Fibroblast of skin of left quadriceps (primary cell): ENCODE data around the gene SRR.
A peak's percentile ranks its signal among the peaks of the same experiment; 100 is the strongest.
"Not testable (repeated sequence)": the region's sequence is repeated elsewhere in the genome, so short reads cannot be mapped to it uniquely, and the experiment has no call there.

ENCODE experiments used
- DNase-seq, 2 experiments: peaks; one replicate each; pipeline ENCODE4 v3.0.0-alpha.2; 2013; ENCODE audit warnings: low read depth in 2 of 2

Gene SRR

DNA sequence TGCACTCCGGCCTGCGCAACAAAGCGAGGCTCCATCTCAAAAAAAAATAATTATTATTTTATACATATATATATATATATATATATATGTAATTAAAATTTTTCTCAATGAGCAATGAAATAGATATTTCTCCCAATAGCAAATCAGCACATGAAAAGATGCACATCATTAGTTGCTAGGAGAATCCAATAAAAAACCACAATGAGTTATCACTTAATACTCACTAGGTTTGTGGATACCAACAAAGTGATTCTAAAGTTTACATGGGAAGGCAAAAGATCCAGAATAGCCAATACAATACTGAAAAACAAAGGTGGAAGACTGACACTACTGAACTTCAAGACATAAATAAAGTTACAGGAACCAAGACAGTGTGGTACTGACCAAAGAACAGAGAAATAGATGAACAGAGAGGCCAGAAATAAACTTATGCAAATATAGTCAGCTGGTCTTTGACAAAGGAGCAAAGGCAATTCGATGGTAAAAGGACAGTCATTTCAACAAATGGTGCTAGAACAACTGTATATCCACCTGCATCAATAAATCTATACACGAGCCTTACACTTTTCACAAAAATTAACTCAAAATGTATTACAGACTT, 13.8 kb upstream of the SRR start:
- DNase-seq, result no peak

- DNase-seq, result no peak
These were observed 11.7 kb upstream of the SRR start for GRCh38 chr17:2292100-2292499.

- DNase-seq, result no peak
These were observed 8.2 kb upstream of the SRR start for GRCh38 chr17:2295575-2295974.

- DNase-seq, result no peak
These were observed 6.7 kb upstream of the SRR start for GRCh38 chr17:2297023-2297422.

GRCh38 chr17:2299136-2299535, 4.6 kb upstream of the SRR start:
- no peak for DNase-seq

GRCh38 chr17:2299756-2300155, 4.0 kb upstream of the SRR start:
- no peak for DNase-seq

- DNase-seq, result no peak
These were observed 959 bp upstream of the SRR start for GRCh38 chr17:2302778-2303203.

DNA sequence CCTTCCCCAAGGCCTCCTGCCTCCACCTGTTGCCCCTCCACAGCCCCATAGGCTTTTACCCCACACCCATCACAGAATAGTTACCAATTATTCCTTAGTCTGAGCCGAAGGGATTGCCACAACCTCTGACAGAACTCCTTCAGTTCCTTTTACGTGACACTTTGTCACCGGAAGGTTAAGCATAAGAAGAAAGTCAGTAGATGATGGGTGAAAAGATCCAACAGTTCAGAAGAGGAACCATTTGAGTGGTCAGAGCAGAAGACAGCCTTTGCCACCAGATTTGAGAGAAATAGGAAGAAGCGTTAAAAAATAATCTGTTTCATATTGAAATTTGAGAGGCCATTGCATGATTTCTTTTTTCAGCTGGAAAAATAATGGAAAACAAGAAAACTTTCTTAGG, 1.2 kb downstream of the SRR start:
- DNase-seq, result no peak

DNA sequence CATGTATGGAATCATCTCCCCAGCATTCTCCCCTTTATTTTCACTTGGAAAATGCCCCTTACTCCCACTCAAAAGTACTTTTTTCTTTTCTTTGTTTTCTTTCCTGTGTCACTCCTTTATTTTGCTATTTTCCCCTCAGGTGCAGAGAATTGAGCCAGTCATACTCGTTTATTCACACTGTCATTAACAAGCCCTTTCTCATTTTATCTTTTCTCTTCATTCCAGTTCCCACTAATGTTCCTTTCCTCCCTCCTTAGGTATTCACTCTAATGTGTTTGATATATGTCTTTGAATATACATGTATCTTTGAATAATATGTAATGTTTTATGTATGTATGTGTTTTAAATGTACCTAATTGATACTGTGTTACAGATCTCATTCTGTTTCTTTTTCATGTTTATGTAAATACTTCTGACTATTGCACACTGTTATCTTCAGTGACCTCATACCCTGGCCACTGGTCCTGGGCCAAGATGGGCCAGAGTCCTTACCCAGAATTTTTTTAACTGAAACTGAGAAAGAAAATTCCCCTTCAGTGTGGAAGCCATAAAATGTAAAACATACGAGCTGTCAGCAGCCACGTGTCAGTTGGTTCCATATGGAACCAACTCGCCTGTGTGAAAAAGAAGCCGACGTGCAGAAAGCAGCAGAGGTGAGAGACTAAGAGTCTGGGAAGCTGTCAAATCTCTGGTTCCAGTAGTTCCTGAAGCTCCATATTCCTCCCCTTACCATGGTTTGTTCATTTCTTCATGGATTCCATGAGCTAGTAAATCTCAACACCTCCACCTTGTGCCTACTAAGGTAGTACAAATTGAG, 5.8 kb downstream of the SRR start:
- DNase-seq, result peak; percentile 16 to 20

- no peak for DNase-seq
These were observed 9.0 kb downstream of the SRR start for GRCh38 chr17:2312736-2313135.

- DNase-seq, result not testable (repeated sequence)
These were observed 13.1 kb downstream of the SRR start for GRCh38 chr17:2316916-2317205.

DNA sequence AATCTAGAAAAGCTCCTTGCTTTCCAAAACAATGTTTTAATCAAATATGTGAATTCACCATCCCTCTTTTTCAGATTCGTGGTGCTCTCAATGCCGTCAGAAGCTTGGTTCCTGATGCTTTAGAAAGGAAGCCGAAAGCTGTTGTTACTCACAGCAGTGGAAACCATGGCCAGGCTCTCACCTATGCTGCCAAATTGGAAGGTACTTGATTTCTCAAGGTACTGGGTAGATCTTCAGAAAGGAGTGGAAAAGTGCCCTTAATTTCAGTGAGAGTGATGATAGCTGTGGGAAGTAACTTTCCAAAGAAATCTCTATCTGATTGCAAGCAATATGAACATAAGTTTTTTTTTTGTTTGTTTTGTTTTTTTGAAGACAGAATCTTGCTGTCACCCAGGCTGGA, 14.0 kb downstream of the SRR start:
- DNase-seq, result no peak

DNA sequence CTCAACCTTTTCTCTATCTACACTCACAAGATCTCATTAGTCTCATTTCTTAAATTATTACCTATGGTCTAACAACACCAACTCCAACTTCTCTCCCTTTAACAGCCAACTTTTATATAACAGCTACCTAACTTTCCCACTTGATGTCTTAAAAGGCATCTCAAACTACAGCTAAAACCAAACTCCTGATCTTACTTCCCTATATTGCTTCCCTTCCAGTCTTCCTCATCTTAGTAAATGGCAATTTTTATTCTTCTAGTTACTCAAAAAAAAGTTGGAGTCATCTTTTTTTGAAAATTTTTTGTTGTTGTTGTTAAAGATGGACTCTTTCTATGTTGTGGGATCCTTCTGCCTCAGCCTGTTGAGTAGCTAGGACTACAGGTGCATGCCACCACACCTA, 15.3 kb downstream of the SRR start:
- DNase-seq, result no peak

- DNase-seq, result no peak
These were observed 17.6 kb downstream of the SRR start for GRCh38 chr17:2321399-2321798.

DNA sequence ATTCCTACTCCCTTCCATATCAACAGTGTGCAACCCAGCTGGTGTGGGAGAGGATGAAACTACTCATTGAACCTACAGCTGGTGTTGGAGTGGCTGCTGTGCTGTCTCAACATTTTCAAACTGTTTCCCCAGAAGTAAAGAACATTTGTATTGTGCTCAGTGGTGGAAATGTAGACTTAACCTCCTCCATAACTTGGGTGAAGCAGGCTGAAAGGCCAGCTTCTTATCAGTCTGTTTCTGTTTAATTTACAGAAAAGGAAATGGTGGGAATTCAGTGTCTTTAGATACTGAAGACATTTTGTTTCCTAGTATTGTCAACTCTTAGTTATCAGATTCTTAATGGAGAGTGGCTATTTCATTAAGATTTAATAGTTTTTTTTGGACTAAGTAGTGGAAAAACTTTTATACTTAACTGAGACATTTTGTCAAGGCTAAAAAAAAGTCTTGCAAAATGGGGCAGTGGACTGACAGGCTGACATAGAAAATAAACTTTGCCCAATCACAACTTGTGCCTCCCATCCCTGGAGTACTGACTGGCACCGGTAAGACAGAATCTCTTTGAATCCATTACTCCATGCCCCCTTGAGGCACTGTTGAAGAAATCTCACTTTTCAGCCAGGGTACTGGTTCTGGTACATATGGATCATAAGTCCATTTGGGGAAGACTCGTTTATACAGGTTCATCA, 20.0 kb downstream of the SRR start:
- no peak for DNase-seq

- DNase-seq, result no peak
These were observed 27.6 kb downstream of the SRR start for GRCh38 chr17:2331303-2331702.

DNA sequence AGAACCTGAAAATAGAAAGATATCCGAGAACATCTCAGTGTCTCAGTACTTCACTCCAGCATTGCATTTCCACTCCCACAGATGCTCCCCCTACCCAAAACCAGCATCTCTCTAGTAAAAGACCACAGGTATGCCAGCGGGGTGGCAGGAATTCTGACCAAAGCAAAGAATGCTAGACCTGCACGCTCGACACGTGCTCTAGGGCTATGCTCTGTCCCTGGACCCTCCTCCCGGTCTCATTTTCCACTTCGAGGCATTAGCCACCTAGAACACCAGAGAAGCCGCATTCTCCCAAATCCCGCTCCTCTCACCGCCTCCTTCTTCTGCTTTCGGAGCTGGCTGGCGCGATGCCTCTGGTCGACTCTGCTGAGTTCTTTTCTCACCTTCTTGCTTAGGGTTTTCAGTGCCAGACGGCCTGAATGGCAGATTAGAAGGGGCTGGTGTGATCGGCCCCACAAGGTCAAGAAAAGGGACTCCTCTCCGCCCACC, 32.0 kb downstream of the SRR start:
- DNase-seq, result no peak

DNA sequence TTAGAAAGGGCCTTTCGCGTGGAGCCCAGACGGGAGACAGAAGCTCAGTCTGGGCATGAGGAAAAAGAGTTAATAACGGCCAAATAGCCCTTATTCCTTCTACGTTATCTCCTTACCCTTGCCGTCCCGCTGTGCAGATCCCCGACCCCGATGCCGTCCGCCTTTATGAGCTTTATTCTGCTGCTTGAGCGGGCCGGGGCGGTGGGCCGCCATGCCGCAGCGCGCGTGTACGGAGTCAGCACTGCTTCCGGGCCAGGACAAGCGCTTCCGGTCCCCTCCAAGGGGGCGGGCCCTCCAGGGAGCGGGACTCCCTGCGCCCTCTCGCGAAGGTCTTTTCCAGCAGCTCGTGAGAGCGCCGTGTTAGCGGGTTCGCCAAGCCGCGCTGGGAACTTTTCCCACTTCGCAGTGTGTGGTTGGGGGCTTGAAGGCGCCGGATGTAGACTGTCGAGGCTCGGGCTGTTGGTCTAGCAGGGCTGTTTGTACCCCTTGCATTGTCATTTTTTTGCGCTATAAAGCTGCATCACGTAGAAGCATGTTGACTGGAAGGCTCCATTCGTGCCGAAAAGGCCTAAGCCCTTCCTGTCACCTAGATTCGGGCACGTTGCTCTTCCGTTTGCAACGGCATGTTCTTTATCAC, 32.6 kb downstream of the SRR start, which contains the start of gene TSR1:
Gene TSR1, minus strand, starts transcription at position 243 of the 637 bp plus-strand sequence. Its CDS starts 30 bp downstream, at position 213.
- DNase-seq, result peak; percentile 76 to 78

GRCh38 chr17:2336852-2337543, 33.2 kb downstream of the SRR start, which contains the start of gene SGSM2:
TSS of gene SGSM2 (plus strand) at chr17:2337501. CDS start at chr17:2337689, 188 bp downstream.
- DNase-seq, result no peak

GRCh38 chr17:2337544-2338314, 34.0 kb downstream of the SRR start:
- no peak for DNase-seq

- DNase-seq, result no peak
These were observed 34.5 kb downstream of the SRR start for GRCh38 chr17:2338315-2338657.
